CD14-positive monocyte (primary cell): ENCODE measurements around the gene VPS36. TPM values are rescaled to one million over a fixed set of nuclear protein-coding genes. Genes with fewer than 3 reads are reported as not detected.
"Not testable (repeated sequence)": the region's sequence is repeated elsewhere in the genome, so short reads cannot be mapped to it uniquely, and the experiment has no call there.

Experiments
- DNase-seq, 3 donors: peaks; one replicate each; pipeline ENCODE4 v3.0.0-alpha.2; 2011 to 2022
- H2AFZ ChIP-seq: 2 replicates; pipeline ENCODE4 v1.6.0; 2012; ENCODE audit warnings: mild to moderate bottlenecking, low read depth, low read length, inconsistent platforms; ENCODE audit not compliant: insufficient read depth, poor library complexity, severe bottlenecking
- H3K27ac ChIP-seq, 2 donors: 1 replicate in 1 of 2; 2 replicates in 1 of 2; pipeline ENCODE4 v1.5.1; 2012 to 2013; ENCODE audit warnings: low read length in 2 of 2, control low read depth in 1 of 2, inconsistent platforms in 1 of 2, low read depth in 1 of 2, mild to moderate bottlenecking in 1 of 2
- H3K27me3 ChIP-seq, 2 donors: one replicate each; pipeline versions ENCODE4 v1.6.0 to v1.6.1; 2011 to 2013; ENCODE audit warnings: low read length in 2 of 2; ENCODE audit not compliant: control insufficient read depth in 2 of 2, insufficient read depth in 2 of 2
- H3K36me3 ChIP-seq, 2 donors: replicated peaks in 1 of 2; 1 replicate in 1 of 2; 2 replicates in 1 of 2; pipeline versions ENCODE4 v1.5.1 to v1.6.1; 2012 to 2013; ENCODE audit warnings: low read length in 2 of 2, control low read depth in 1 of 2, inconsistent platforms in 1 of 2, mild to moderate bottlenecking in 1 of 2; ENCODE audit not compliant: insufficient read depth in 2 of 2, control insufficient read depth in 1 of 2
- H3K4me1 ChIP-seq, 2 donors: 1 replicate in 1 of 2; 2 replicates in 1 of 2; pipeline versions ENCODE4 v1.5.1 to v1.6.1; 2012 to 2013; ENCODE audit warnings: low read length in 2 of 2, control low read depth in 1 of 2, inconsistent platforms in 1 of 2, mild to moderate bottlenecking in 1 of 2, moderate library complexity in 1 of 2; ENCODE audit not compliant: insufficient read depth in 2 of 2, control insufficient read depth in 1 of 2
- H3K4me2 ChIP-seq: replicated peaks from 2 replicates; pipeline ENCODE3; 2012; ENCODE audit warnings: low read length, moderate library complexity, mild to moderate bottlenecking; ENCODE audit not compliant: poor library complexity, severe bottlenecking; ENCODE audit errors: extremely low read depth
- H3K4me3 ChIP-seq, 3 experiments: fragments of 200-600 bp in 1 of 3; sonication (generic) in 1 of 3; replicated peaks in 1 of 3; 1 replicate in 2 of 3; 2 replicates in 1 of 3; pipeline ENCODE4 v1.5.1; 2011 to 2013; ENCODE audit warnings: low read length in 3 of 3, mild to moderate bottlenecking in 3 of 3, control low read depth in 2 of 3, low read depth in 2 of 3, inconsistent platforms in 1 of 3, moderate library complexity in 1 of 3
- H3K79me2 ChIP-seq: 2 replicates; pipeline ENCODE4 v1.6.0; 2012; ENCODE audit warnings: mild to moderate bottlenecking, control low read depth, inconsistent platforms, low read length, moderate library complexity; ENCODE audit not compliant: insufficient read depth
- H3K9ac ChIP-seq: 2 replicates; pipeline ENCODE4 v1.6.0; 2017; ENCODE audit warnings: low read length, mild to moderate bottlenecking; ENCODE audit not compliant: insufficient read depth, poor library complexity, severe bottlenecking
- H3K9me3 ChIP-seq, 2 donors: replicated peaks in 1 of 2; 1 replicate in 1 of 2; 2 replicates in 1 of 2; pipeline versions ENCODE4 v1.5.1 to v1.6.1; 2012 to 2013; ENCODE audit warnings: low read length in 2 of 2, control low read depth in 1 of 2; ENCODE audit not compliant: control insufficient read depth in 1 of 2, insufficient read depth in 1 of 2
- H4K20me1 ChIP-seq: 2 replicates; pipeline ENCODE4 v1.6.0; 2012; ENCODE audit warnings: mild to moderate bottlenecking, low read length, control low read depth, moderate library complexity; ENCODE audit not compliant: insufficient read depth
- H3K27ac Mint-ChIP-seq, 7 donors: one replicate each; pipeline ENCODE4 v1.8.0; 2020; ENCODE audit warnings: mild to moderate bottlenecking in 7 of 7, mixed read lengths in 7 of 7, moderate library complexity in 6 of 7, inconsistent platforms in 2 of 7
- H3K27me3 Mint-ChIP-seq, 3 donors: one replicate each; pipeline ENCODE4 v1.8.0; 2021 to 2022; ENCODE audit warnings: low read depth in 3 of 3, mild to moderate bottlenecking in 3 of 3, mixed read lengths in 3 of 3, moderate library complexity in 3 of 3, inconsistent platforms in 1 of 3
- H3K36me3 Mint-ChIP-seq, 2 donors: one replicate each; pipeline ENCODE4 v1.8.0; 2020; ENCODE audit warnings: mixed read lengths in 2 of 2, inconsistent platforms in 1 of 2, mild to moderate bottlenecking in 1 of 2
- H3K4me1 Mint-ChIP-seq: one replicate; pipeline ENCODE4 v1.8.0; 2020; ENCODE audit warnings: mild to moderate bottlenecking, mixed read lengths
- H3K4me3 Mint-ChIP-seq, 2 donors: one replicate each; pipeline ENCODE4 v1.8.0; 2020; ENCODE audit warnings: mild to moderate bottlenecking in 2 of 2, mixed read lengths in 2 of 2, moderate library complexity in 1 of 2
- H3K9me3 Mint-ChIP-seq, 7 donors: one replicate each; pipeline ENCODE4 v1.8.0; 2020 to 2022; ENCODE audit warnings: mixed read lengths in 7 of 7, mild to moderate bottlenecking in 6 of 7, moderate library complexity in 6 of 7, inconsistent platforms in 2 of 7
- CTCF ChIP-seq: fragments of 200-600 bp; IDR thresholded peaks from one replicate; pipeline ENCODE4 v1.8.0; 2022; ENCODE audit warnings: antibody characterized with exemption, mild to moderate bottlenecking
- WGBS: methylation state at CpG from one replicate; pipeline ENCODE4 v1.1.5; 2013; ENCODE audit warnings: missing lambda C conversion rate; ENCODE audit not compliant: insufficient coverage; 5-methylcytosine and 5-hydroxymethylcytosine counted together
- intact Hi-C, 2 donors: fragments of 100-400 bp; cut with micrococcal nuclease; formaldehyde crosslinking; loops; one replicate each; pipeline versions ENCODE4 v1.15.0 to v1.15.1; 2023
- polyA plus RNA-seq, 3 donors: library from polyadenylated mRNA; depleted of rRNA in 1 of 3; unstranded in 2 of 3; stranded (reverse) in 1 of 3; fragments of 300-500 nt in 2 of 3; fragments of >200 nt in 1 of 3; fragmentation: Illumina TruSeq in 2 of 3; gene quantifications; 1 replicate in 2 of 3; 2 replicates in 1 of 3; pipeline ENCODE4 v1.2.3, GENCODE V29; 2012 to 2021

Gene VPS36
- polyA plus RNA-seq, 3 donors, result 20.3 to 37.0 (median 25.2) TPM

- H3K4me1 ChIP-seq, result no peaks in the 10 kb centered on the region
- H3K4me1 Mint-ChIP-seq, result no peaks in the 10 kb centered on the region
- H3K36me3 Mint-ChIP-seq, result no peaks in the 10 kb centered on the region
- H3K27me3 ChIP-seq, result no peaks in the 10 kb centered on the region
- no peaks in the 10 kb centered on the region for H3K36me3 ChIP-seq
- no peaks in the 10 kb centered on the region for H3K79me2 ChIP-seq
- H3K4me2 ChIP-seq, result no peak overlapping the region
- no peak overlapping the region for H3K4me3 Mint-ChIP-seq
- no peak overlapping the region for H3K9ac ChIP-seq
- H3K4me3 ChIP-seq, result no peak overlapping the region
- no peak overlapping the region for H3K27ac Mint-ChIP-seq
- no peak for TF ChIP-seq CTCF
- no peak overlapping the region for H3K27ac ChIP-seq
- no peak for DNase-seq
- no peaks in the 10 kb centered on the region for H4K20me1 ChIP-seq
- no peaks in the 10 kb centered on the region for H3K9me3 ChIP-seq
- H3K27me3 Mint-ChIP-seq, result peaks cover 1 to 4% (median 2%) of the 10 kb centered on the region in 3 donors
- no CpG with 5 or more reads among the region's 1 CpG for WGBS
- intact Hi-C loops, result no loop called here
- no peaks in the 10 kb centered on the region for H3K9me3 Mint-ChIP-seq
- H2AFZ ChIP-seq, result no peak overlapping the region
These were observed 75.5 kb downstream of the VPS36 start for GRCh38 chr13:52374873-52375411.

- Histone ChIP-seq H3K4me3 (no peak overlapping the region), H3K27me3 (no peaks in the 10 kb centered on the region), H3K4me2 (no peak overlapping the region), H3K9ac (no peak overlapping the region), H3K9me3 (no peaks in the 10 kb centered on the region), H3K36me3 (no peaks in the 10 kb centered on the region), H3K4me1 (no peaks in the 10 kb centered on the region), H2AFZ (no peak overlapping the region), H3K79me2 (no peaks in the 10 kb centered on the region), H4K20me1 (no peaks in the 10 kb centered on the region), H3K27ac (no peak overlapping the region)
- no peak for TF ChIP-seq CTCF
- DNase-seq, result no peak
- Mint-ChIP-seq H3K4me1 (no peaks in the 10 kb centered on the region), H3K9me3 (no peaks in the 10 kb centered on the region), H3K36me3 (no peaks in the 10 kb centered on the region), H3K27me3 (peaks cover 1 to 4% (median 2%) of the 10 kb centered on the region in 3 donors), H3K27ac (no peak overlapping the region), H3K4me3 (no peak overlapping the region)
- no CpG with 5 or more reads among the region's 4 CpGs for WGBS
- intact Hi-C loops, result no loop called here
These were observed 76.0 kb downstream of the VPS36 start for GRCh38 chr13:52374389-52374788.

GRCh38 chr13:52373277-52373676, 77.2 kb downstream of the VPS36 start:
- H3K4me1 ChIP-seq, DNase-seq, H3K36me3 Mint-ChIP-seq, H3K36me3 ChIP-seq, H3K4me3 Mint-ChIP-seq, H3K27me3 ChIP-seq, H3K27ac ChIP-seq, H3K27me3 Mint-ChIP-seq, H3K27ac Mint-ChIP-seq, H3K4me3 ChIP-seq, H3K4me1 Mint-ChIP-seq, H3K4me2 ChIP-seq, H3K79me2 ChIP-seq, H4K20me1 ChIP-seq, intact Hi-C loops, H3K9me3 Mint-ChIP-seq, H2AFZ ChIP-seq, H3K9me3 ChIP-seq, H3K9ac ChIP-seq: not testable (repeated sequence)
- WGBS, result no CpG with 5 or more reads among the region's 1 CpG
